Fibroblast of skin of left quadriceps (primary cell): Measurements from ENCODE around the gene CNOT6.

Source experiments
- DNase-seq, 2 experiments: peaks; one replicate each; pipeline ENCODE4 v3.0.0-alpha.2; 2013; ENCODE audit warnings: low read depth in 2 of 2

CNOT6 gene

GRCh38 chr5:180619563-180619915 lies 125.4 kb downstream of the CNOT6 start:
- no peak for DNase-seq

GRCh38 chr5:180620014-180620413 lies 125.8 kb downstream of the CNOT6 start:
- no peak for DNase-seq

- DNase-seq, result no peak
Measured at GRCh38 chr5:180621311-180621710, 127.1 kb downstream of the CNOT6 start.

GRCh38 chr5:180622910-180623309 lies 128.7 kb downstream of the CNOT6 start:
- DNase-seq, result no peak

- DNase-seq, result no peak
Measured at GRCh38 chr5:180623411-180623834, 129.2 kb downstream of the CNOT6 start.

GRCh38 chr5:180623844-180624243 lies 129.7 kb downstream of the CNOT6 start:
- DNase-seq, result no peak

- no peak for DNase-seq
Measured at GRCh38 chr5:180624587-180624986, 130.4 kb downstream of the CNOT6 start.

- DNase-seq, result no peak
Measured at GRCh38 chr5:180625125-180625790, 131.1 kb downstream of the CNOT6 start.

GRCh38 chr5:180625791-180626660 lies 131.8 kb downstream of the CNOT6 start:
- no peak for DNase-seq

GRCh38 chr5:180626661-180627385 lies 132.6 kb downstream of the CNOT6 start:
- no peak for DNase-seq

- DNase-seq, result no peak
Measured at GRCh38 chr5:180627386-180628120, 133.4 kb downstream of the CNOT6 start.
